NT2/D1 (cell line): ENCODE results near the gene LYRM4.

Source experiments
- YY1 ChIP-seq: IDR thresholded peaks from 2 replicates; pipeline ENCODE4 v1.6.1; 2011; ENCODE audit not compliant: insufficient read length, insufficient read depth
- ZNF274 ChIP-seq: IDR thresholded peaks from 2 replicates; pipeline ENCODE4 v1.6.1; 2011; ENCODE audit warnings: mild to moderate bottlenecking, low read depth, low read length

DNA sequence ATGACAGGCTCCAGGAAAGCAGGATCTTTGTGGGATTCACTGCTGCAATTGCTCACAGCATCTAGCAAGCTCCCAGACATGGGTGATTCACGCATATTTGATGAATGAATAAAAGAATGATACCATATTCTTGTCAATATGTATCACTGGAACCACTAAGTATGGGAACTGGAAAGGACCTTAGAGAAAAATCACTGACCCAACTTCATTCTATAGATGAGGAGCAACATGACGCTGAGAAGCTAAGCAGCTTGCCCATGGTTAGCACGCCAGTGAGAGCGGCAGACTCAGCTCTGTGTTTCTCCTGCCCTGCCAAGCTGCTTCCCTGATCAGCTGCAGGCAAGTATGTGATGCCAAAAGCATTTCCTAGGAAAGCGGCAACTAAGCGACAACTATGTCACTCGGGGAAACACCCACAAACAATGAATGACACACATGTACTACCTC, 108.8 kb downstream of the LYRM4 start:
- TF ChIP-seq ZNF274, result no peak
- no peak for TF ChIP-seq YY1
